HCT116 (cell line): ENCODE data around the gene SLC3A2. TPM values are rescaled to one million over a fixed set of nuclear protein-coding genes. Genes with fewer than 3 reads are reported as not detected.

ENCODE experiments used
- ATAC-seq: fragments of 200-7000 bp; cut with Tn5 transposase; 2 replicates; pipeline ENCODE4 v1.9.1; 2020; ENCODE audit warnings: mild to moderate bottlenecking, moderate library complexity
- BruUV-seq: library from RNA; stranded (reverse); fragments of 400-500 nt; replicated peaks from 2 replicates; lab custom pipeline; 2021; lab: Mats Ljungman, UMichigan
- CTCF ChIA-PET: fragments of 300-600 bp; sonication (Branson Sonifier 250); formaldehyde crosslinking; loops from one replicate; lab custom pipeline; 2021; ENCODE audit warnings: antibody characterized with exemption; lab: Charles Lee
- POLR2A ChIA-PET: fragments of 300-600, 350-600 bp; sonication (Branson Sonifier 250); formaldehyde crosslinking; loops from one replicate; lab custom pipeline; 2021; ENCODE audit warnings: antibody characterized with exemption; lab: Charles Lee
- RAD21 ChIA-PET, 2 experiments: fragments of 300-600 bp; sonication (Branson Sonifier 250); formaldehyde crosslinking; loops; one replicate each; lab custom pipeline; 2023; ENCODE audit warnings: low total read pairs in 2 of 2; ENCODE audit not compliant: uncharacterized antibody in 2 of 2, unreplicated experiment in 2 of 2, low non-redundant PET in 1 of 2; lab: Charles Lee
- DNase-seq: peaks from one replicate; pipeline ENCODE4 v3.0.0-alpha.2; 2010; ENCODE audit warnings: low read depth, low spot score
- H2AFZ ChIP-seq: fragments of 200-600 bp; shearing (Covaris generic), sonication (generic); 2 replicates; pipeline ENCODE4 v1.6.1; 2017; ENCODE audit warnings: low read depth, mixed run types, mixed read lengths, antibody characterized with exemption, low read length; ENCODE audit not compliant: poor library complexity, severe bottlenecking
- H3K27ac ChIP-seq: 2 replicates; pipeline ENCODE4 v1.5.1; 2012; ENCODE audit warnings: low read depth, low read length
- H3K27me3 ChIP-seq: fragments of 200-600 bp; sonication (generic); 2 replicates; pipeline ENCODE4 v1.6.1; 2016; ENCODE audit warnings: mixed run types, low read length, mixed read lengths; ENCODE audit not compliant: insufficient read depth
- H3K36me3 ChIP-seq, 2 experiments: fragments of 200-500 bp in 1 of 2; fragments of 200-600 bp in 1 of 2; sonication (Bioruptor generic) in 1 of 2; sonication (generic) in 1 of 2; 2 replicates each; pipeline versions ENCODE4 v1.5.1 to v1.6.1; 2014 to 2016; ENCODE audit warnings: low read length in 2 of 2, inconsistent platforms in 1 of 2, mixed read lengths in 1 of 2, mixed run types in 1 of 2; ENCODE audit not compliant: insufficient read depth in 2 of 2, control insufficient read depth in 1 of 2
- H3K4me1 ChIP-seq, 2 experiments: fragments of 200-600 bp in 1 of 2; sonication (generic) in 1 of 2; 2 replicates each; pipeline versions ENCODE4 v1.5.1 to v1.6.1; 2012 to 2017; ENCODE audit warnings: low read length in 2 of 2, inconsistent platforms in 1 of 2, mild to moderate bottlenecking in 1 of 2, mixed read lengths in 1 of 2, mixed run types in 1 of 2, moderate library complexity in 1 of 2; ENCODE audit not compliant: insufficient read depth in 2 of 2, control insufficient read depth in 1 of 2
- H3K4me2 ChIP-seq: fragments of 200-600 bp; sonication (generic); 2 replicates; pipeline ENCODE4 v1.6.1; 2017; ENCODE audit warnings: mixed run types, low read length, mixed read lengths
- H3K4me3 ChIP-seq, 2 experiments: fragments of 200-600 bp in 1 of 2; sonication (generic) in 1 of 2; replicated peaks in 1 of 2; 2 replicates each; pipeline ENCODE4 v1.5.1; 2011 to 2016; ENCODE audit warnings: low read length in 2 of 2, control low read depth in 1 of 2, low read depth in 1 of 2, mild to moderate bottlenecking in 1 of 2, mixed read lengths in 1 of 2, mixed run types in 1 of 2
- H3K79me2 ChIP-seq: fragments of 200-600 bp; sonication (generic); 2 replicates; pipeline ENCODE4 v1.6.1; 2017; ENCODE audit warnings: mild to moderate bottlenecking, mixed run types, low read length, moderate library complexity, mixed read lengths; ENCODE audit not compliant: insufficient read depth
- H3K9ac ChIP-seq: fragments of 200-600 bp; sonication (generic); 2 replicates; pipeline ENCODE4 v1.6.1; 2016; ENCODE audit warnings: low read length, mixed read lengths
- H3K9me2 ChIP-seq: fragments of 200-600 bp; sonication (generic), shearing (Covaris generic); 2 replicates; pipeline ENCODE4 v1.6.1; 2017; ENCODE audit warnings: mixed run types, mild to moderate bottlenecking, moderate library complexity; ENCODE audit not compliant: insufficient read depth
- H3K9me3 ChIP-seq, 2 experiments: fragments of 200-500 bp in 1 of 2; fragments of 200-600 bp in 1 of 2; sonication (Bioruptor generic) in 1 of 2; sonication (generic) in 1 of 2; 2 replicates each; pipeline ENCODE4 v1.6.1; 2014 to 2017; ENCODE audit warnings: low read length in 2 of 2, mixed read lengths in 2 of 2, inconsistent platforms in 1 of 2, low read depth in 1 of 2, mild to moderate bottlenecking in 1 of 2, mixed run types in 1 of 2, moderate library complexity in 1 of 2; ENCODE audit not compliant: control insufficient read depth in 1 of 2, insufficient read depth in 1 of 2
- H4K20me1 ChIP-seq: fragments of 200-600 bp; sonication (generic), shearing (Covaris generic); 2 replicates; pipeline ENCODE4 v1.6.1; 2017; ENCODE audit warnings: mixed run types, mild to moderate bottlenecking, moderate library complexity; ENCODE audit not compliant: insufficient read depth
- ATF3 ChIP-seq: IDR thresholded peaks from 2 replicates; pipeline ENCODE4 v1.6.1; 2012
- CEBPB ChIP-seq: IDR thresholded peaks from 2 replicates; pipeline ENCODE4 v1.6.1; 2012; ENCODE audit warnings: low read depth
- EGR1 ChIP-seq: IDR thresholded peaks from 2 replicates; pipeline ENCODE4 v1.6.1; 2012; ENCODE audit warnings: low read depth
- ELF1 ChIP-seq: IDR thresholded peaks from 2 replicates; pipeline ENCODE4 v1.6.1; 2012; ENCODE audit warnings: low read depth, borderline replicate concordance
- EZH2 ChIP-seq: fragments of 200-600 bp; sonication (generic); IDR thresholded peaks from 2 replicates; pipeline ENCODE4 v1.6.1; 2017; ENCODE audit warnings: antibody characterized with exemption, mixed run types
- MAX ChIP-seq: IDR thresholded peaks from 2 replicates; pipeline ENCODE4 v1.6.1; 2012
- POLR2A ChIP-seq: IDR thresholded peaks from 2 replicates; pipeline ENCODE4 v1.7.0; 2011; ENCODE audit warnings: borderline replicate concordance; ENCODE audit not compliant: insufficient read depth, insufficient read length; ENCODE audit errors: extremely low read depth
- RAD21 ChIP-seq: IDR thresholded peaks from 2 replicates; pipeline ENCODE4 v1.6.1; 2012; ENCODE audit warnings: low read depth, mild to moderate bottlenecking
- REST ChIP-seq: IDR thresholded peaks from 2 replicates; pipeline ENCODE4 v1.6.1; 2012; ENCODE audit warnings: low read depth
- SP1 ChIP-seq: IDR thresholded peaks from 2 replicates; pipeline ENCODE4 v1.6.1; 2012; ENCODE audit warnings: low read depth
- SRF ChIP-seq: IDR thresholded peaks from 2 replicates; pipeline ENCODE4 v1.6.1; 2012; ENCODE audit warnings: low read depth
- TCF7L2 ChIP-seq: IDR thresholded peaks from 2 replicates; pipeline ENCODE4 v1.7.0; 2011; ENCODE audit warnings: borderline replicate concordance, inconsistent platforms; ENCODE audit not compliant: insufficient read depth, insufficient read length; ENCODE audit errors: extremely low read depth
- intact Hi-C: fragments of 100-400 bp; cut with micrococcal nuclease; formaldehyde crosslinking; loops from 2 replicates; pipeline ENCODE4 v1.10.0; 2022
- total RNA-seq: library from RNA; stranded (reverse); gene quantifications from one replicate; pipeline ENCODE4 v1.2.1, GENCODE V29; 2021; ENCODE audit not compliant: unreplicated experiment

The SLC3A2 gene
- total RNA-seq, 1 experiment from 2014 or later, result 418 TPM

DNA sequence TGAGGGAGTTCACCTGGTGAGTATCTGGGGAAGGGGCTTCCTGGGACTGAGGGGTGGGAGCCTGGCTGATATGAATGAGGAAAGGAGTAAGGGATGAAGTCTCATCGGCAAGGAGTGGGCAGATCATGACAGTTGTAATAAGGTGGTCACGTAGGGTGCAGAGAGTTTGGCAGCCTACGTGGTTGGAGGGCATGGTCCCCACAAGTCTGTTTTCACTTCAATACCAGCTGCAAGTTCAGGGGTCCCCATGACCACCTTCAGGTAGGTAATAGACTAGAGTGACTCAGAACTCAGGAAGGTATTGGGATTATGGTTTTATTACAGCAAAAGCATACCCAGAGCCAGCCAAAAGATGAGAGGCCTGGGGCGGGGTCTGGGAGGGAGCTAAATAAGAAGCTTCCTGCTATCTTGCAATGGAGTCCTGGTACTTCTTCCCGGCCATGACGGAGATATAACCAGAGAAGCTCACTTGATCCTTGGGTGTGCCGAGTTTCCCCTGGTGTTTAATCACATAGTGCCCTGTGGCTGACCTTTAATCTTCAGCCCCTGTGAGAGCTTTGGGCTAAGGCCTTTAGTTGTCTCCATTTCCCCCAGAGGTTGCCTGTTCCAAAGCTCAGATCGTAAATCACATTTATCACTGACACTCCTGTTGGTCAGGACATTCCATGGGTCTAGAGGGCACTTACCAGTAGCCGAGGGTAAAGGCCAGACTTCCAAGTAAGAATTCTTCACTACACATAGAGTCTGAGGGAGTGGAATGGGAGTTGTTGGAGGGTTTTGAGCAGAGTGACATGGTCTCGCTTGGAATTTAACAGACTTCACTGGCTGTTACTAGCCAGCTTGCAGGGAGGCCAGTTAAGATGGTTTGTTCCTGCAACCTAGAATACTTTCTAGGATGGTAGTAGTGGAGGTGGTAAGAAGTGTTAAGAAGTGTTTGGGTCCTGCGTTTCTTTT lies 9.1 kb downstream of the SLC3A2 start (continued):
- TF ChIP-seq MAX (no peak), EGR1 (no peak), RAD21 (no peak), ATF3 (no peak), POLR2A (no peak), SRF (no peak)

GRCh38 chr11:62892077-62892922 lies 11.6 kb downstream of the SLC3A2 start:
- no peak for ATAC-seq
- H3K27ac ChIP-seq, result no peak overlapping the region
- no peaks in the 10 kb centered on the region for H3K27me3 ChIP-seq
- no peak overlapping the region for H3K4me2 ChIP-seq
- H3K36me3 ChIP-seq, result peaks cover 12 to 21% of the 10 kb centered on the region in 2 experiments
- ChIA-PET RAD21 (no interaction called here), CTCF (interaction anchor here (0.9 kb wide), 1 partner anchor 8 kb away, joined by 3 read pairs; no protein-coding TSS in a partner anchor), POLR2A (interaction anchor here (1.0 kb wide), 2 partner anchors 8 to 51 kb away, joined by 3 to 4 read pairs; no protein-coding TSS in a partner anchor)
- H3K9me3 ChIP-seq, result no peaks in the 10 kb centered on the region
- H4K20me1 ChIP-seq, result peaks cover 10% of the 10 kb centered on the region; the same call in 1 of the 2 replicates
- peaks cover 19 to 28% of the 10 kb centered on the region in 2 experiments; a peak in 3 of 4 replicates for H3K4me1 ChIP-seq
- H3K4me3 ChIP-seq, result no peak overlapping the region
- TF ChIP-seq EZH2 (no peak), RAD21 (no peak), SP1 (no peak), TCF7L2 (no peak), ELF1 (no peak), POLR2A (no peak), CEBPB (no peak), REST (no peak), EGR1 (no peak)
- peaks cover 4% of the 10 kb centered on the region; the same call in 1 of the 2 replicates for H3K79me2 ChIP-seq
- BruUV-seq, result no TSS peak
- H2AFZ ChIP-seq, result no peak overlapping the region
- intact Hi-C loops, result no loop called here
- no peak overlapping the region for H3K9ac ChIP-seq
- no peak for DNase-seq
- no peaks in the 10 kb centered on the region for H3K9me2 ChIP-seq
